Natural killer cell treated with Interleukin-12 subunit alpha and Interleukin-12 subunit beta and Interleukin-15 and Interleukin-18, amount 100 ng/mL, for 72 hours (primary cell): ENCODE measurements around the gene RNGTT. TPM values are rescaled to one million over a fixed set of nuclear protein-coding genes. Genes with fewer than 3 reads are reported as not detected.
"Not testable (repeated sequence)": the region's sequence is repeated elsewhere in the genome, so short reads cannot be mapped to it uniquely, and the experiment has no call there.

Source experiments
- ATAC-seq, 2 donors: fragments of 150-1000 bp; cut with Tn5 transposase in 1 of 2; sonication (Bioruptor Pico), chemical (Tn5 transposase) in 1 of 2; 2 replicates each; pipeline ENCODE4 v1.10.0; 2021
- DNase-seq: peaks from one replicate; pipeline ENCODE4 v3.0.0; 2022; ENCODE audit warnings: low spot score
- H3K27ac Mint-ChIP-seq, 2 donors: 1 replicate in 1 of 2; 2 replicates in 1 of 2; pipeline ENCODE4 v1.8.0; 2022; ENCODE audit warnings: mixed read lengths in 2 of 2, mild to moderate bottlenecking in 1 of 2, moderate library complexity in 1 of 2
- H3K27me3 Mint-ChIP-seq, 2 donors: 1 replicate in 1 of 2; 2 replicates in 1 of 2; pipeline ENCODE4 v1.8.0; 2022; ENCODE audit warnings: mixed read lengths in 2 of 2
- H3K36me3 Mint-ChIP-seq: one replicate; pipeline ENCODE4 v1.8.0; 2022; ENCODE audit warnings: mixed read lengths
- H3K4me1 Mint-ChIP-seq, 2 donors: 1 replicate in 1 of 2; 2 replicates in 1 of 2; pipeline ENCODE4 v1.8.0; 2022; ENCODE audit warnings: low read depth in 2 of 2, mixed read lengths in 2 of 2, mild to moderate bottlenecking in 1 of 2
- H3K4me3 Mint-ChIP-seq: one replicate; pipeline ENCODE4 v1.8.0; 2022; ENCODE audit warnings: mixed read lengths
- H3K9me3 Mint-ChIP-seq: 2 replicates; pipeline ENCODE4 v1.8.0; 2022; ENCODE audit warnings: mixed read lengths
- total RNA-seq, 2 donors: library from RNA; stranded (reverse); gene quantifications; one replicate each; pipeline ENCODE4 v1.2.3, GENCODE V29; 2022

The RNGTT gene
- total RNA-seq, 2 donors from 2014 or later: 26.9 to 36.4 TPM

DNA sequence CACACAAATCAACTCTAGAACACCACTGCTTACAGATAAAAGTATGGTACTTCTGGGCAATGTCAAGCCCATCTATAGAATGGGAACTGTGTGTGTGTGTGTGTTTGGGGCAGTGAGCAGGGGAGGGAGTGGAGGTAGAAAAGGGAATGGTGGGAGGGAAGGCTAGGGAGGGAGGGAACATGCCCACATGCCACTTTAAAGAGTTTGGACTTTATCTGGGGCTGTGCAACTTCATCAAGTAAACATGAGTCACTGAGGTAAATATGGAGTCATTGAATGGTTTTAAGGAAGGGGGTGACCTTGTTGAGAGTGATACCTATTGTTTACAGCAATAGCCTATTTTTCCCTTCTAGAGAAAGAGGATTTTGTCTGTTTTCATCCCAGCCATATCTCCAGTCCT, 22.5 kb upstream of the RNGTT start:
- H3K4me3 Mint-ChIP-seq: no peak overlapping the region
- H3K27me3 Mint-ChIP-seq: peaks cover 3 to 4% of the 10 kb centered on the region in 2 donors
- no peaks in the 10 kb centered on the region for H3K36me3 Mint-ChIP-seq
- DNase-seq (no peak), ATAC-seq (no peak)
- no peaks in the 10 kb centered on the region for H3K4me1 Mint-ChIP-seq
- no peaks in the 10 kb centered on the region for H3K9me3 Mint-ChIP-seq
- no peak overlapping the region for H3K27ac Mint-ChIP-seq

DNA sequence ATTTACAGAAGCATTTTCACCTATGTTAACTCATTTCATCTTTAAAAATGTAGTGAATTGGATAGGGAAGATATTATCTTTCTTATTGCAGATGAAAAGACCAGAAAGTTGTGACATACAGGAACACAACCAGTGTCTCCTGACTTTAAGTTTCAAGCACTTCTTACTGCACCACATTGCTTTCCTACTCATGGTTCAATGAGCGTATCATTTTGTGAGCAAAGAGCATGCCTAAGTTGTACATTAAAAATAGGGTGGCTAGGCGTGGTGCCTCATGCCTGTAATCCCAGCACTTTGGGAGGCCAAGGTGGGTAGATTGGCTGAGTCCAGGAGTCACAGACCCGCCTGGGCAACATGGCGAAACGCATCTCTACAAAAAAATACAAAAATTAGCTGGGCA, 21.2 kb upstream of the RNGTT start:
- ATAC-seq: no peak

DNA sequence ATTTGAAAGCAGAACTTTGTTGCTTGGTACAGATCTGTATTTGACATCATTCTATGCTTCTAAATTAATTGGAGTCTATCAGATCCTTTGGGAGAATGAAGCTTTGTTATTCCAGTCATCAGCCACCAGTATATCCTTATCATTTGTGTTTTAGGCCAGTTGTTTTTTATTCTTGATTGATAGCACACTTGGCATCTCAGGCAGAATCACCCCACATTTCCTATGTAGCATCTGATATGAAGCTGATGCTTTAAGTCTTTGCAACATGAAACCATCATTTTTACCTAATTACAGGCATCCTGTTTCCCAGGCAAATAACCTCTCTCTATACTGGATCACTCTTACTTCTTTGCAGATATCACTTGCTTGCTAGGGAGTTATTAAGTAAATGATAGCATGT, 20.7 kb upstream of the RNGTT start:
- H3K36me3 Mint-ChIP-seq: no peaks in the 10 kb centered on the region
- H3K4me3 Mint-ChIP-seq: no peak overlapping the region
- H3K9me3 Mint-ChIP-seq: no peaks in the 10 kb centered on the region
- DNase-seq: no peak
- H3K27ac Mint-ChIP-seq: no peak overlapping the region
- no peaks in the 10 kb centered on the region for H3K4me1 Mint-ChIP-seq
- ATAC-seq: no peak
- peaks cover 5% of the 10 kb centered on the region in 2 donors for H3K27me3 Mint-ChIP-seq

More for the DNA sequence above, 21.2 kb upstream of the RNGTT start:
- Mint-ChIP-seq H3K4me1 (no peaks in the 10 kb centered on the region), H3K27me3 (peaks cover 5% of the 10 kb centered on the region in 2 donors), H3K4me3 (no peak overlapping the region), H3K9me3 (no peaks in the 10 kb centered on the region), H3K36me3 (no peaks in the 10 kb centered on the region), H3K27ac (peak overlapping the region in 1 of 2 donors; percentile 10)
- no peak for DNase-seq

DNA sequence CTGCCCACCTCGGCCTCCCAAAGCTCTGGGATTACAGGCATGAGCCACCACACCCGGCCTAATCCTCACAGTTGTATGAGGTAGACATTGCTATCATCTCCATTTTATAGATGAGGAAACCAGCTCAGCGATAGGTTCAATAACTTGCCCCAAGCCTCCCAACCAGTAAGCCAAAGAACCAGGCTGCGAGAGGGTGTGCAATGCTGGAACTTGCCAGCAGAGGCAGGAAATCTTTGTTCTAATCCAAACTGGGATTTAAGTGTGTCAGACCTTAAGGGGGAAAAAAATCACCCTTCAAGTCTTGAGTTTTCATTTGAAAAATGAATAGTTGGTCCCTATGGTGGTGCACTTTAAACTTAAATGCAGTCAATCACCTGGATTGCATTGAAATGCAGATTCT, 20.1 kb upstream of the RNGTT start:
- H3K36me3 Mint-ChIP-seq: no peaks in the 10 kb centered on the region
- ATAC-seq (no peak), DNase-seq (no peak)
- H3K4me3 Mint-ChIP-seq: no peak overlapping the region
- no peak overlapping the region for H3K27ac Mint-ChIP-seq
- H3K9me3 Mint-ChIP-seq: no peaks in the 10 kb centered on the region
- peaks cover 5% of the 10 kb centered on the region in 2 donors for H3K27me3 Mint-ChIP-seq
- no peaks in the 10 kb centered on the region for H3K4me1 Mint-ChIP-seq

DNA sequence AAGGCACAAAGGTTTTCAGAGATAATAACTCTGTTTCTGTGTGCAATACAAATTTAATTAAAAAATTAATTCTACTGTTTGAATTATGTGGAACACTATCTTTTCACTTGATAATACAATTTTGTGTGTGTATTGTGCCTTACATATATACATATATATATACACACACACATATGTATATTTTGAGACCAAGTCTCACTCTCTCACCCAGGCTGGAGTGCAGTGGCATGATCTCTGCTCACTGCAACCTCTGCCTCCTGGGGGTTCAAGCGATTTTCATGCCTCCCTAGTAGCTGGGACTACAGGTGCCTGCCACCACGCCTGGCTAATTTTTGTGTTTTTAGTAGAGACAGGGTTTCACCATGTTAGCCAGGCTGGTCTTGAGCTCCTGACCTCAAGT, 19.7 kb upstream of the RNGTT start:
- DNase-seq, H3K36me3 Mint-ChIP-seq, H3K27ac Mint-ChIP-seq, H3K4me3 Mint-ChIP-seq, H3K27me3 Mint-ChIP-seq, ATAC-seq, H3K4me1 Mint-ChIP-seq, H3K9me3 Mint-ChIP-seq: not testable (repeated sequence)

DNA sequence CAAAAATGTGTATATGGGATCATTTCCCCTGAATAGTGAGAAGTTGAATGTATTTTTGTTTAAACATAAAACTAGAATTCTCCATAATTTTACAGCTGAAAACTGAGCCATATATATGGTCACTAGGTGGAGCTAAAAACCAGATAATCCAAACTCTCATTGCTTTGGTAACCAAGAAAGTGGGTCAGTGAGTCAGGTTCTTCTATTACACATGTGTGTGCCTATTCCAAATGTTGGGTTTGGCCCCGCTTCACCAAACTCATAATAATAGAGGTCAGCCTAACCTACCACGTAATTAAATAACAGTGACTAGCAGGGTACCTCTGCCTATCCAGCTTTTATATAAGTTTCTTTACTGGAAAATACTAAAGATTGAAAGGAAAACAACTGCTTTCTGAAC, 19.3 kb upstream of the RNGTT start:
- ATAC-seq: peak; percentile 74 to 80
- H3K27me3 Mint-ChIP-seq: peaks cover 5% of the 10 kb centered on the region in 2 donors
- H3K4me1 Mint-ChIP-seq: no peaks in the 10 kb centered on the region
- no peak overlapping the region for H3K27ac Mint-ChIP-seq
- H3K9me3 Mint-ChIP-seq: no peaks in the 10 kb centered on the region
- H3K36me3 Mint-ChIP-seq: no peaks in the 10 kb centered on the region
- DNase-seq: no peak
- no peak overlapping the region for H3K4me3 Mint-ChIP-seq

DNA sequence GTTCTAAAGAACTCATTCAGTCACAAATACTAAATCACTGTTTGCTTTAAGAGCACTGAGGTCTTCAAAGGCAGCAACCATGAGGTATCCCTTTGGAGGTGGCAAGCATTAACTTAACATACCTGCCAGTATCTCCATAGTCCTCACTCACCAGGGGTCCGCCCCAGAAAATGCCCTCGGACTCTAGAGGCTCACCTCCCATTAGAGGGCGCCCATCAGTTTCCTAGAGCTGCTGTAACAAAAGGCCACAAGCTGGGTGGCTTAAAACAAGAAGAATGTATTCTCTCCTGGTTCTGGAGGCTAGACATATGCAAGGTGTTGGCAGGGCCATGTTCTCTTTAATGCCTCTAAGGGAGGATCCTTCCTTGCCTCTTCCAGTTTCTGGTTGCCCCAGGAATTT, 12.0 kb upstream of the RNGTT start:
- DNase-seq (no peak), ATAC-seq (no peak)
- Mint-ChIP-seq H3K4me3 (no peak overlapping the region), H3K36me3 (no peaks in the 10 kb centered on the region), H3K27me3 (peaks cover 0 to 2% of the 10 kb centered on the region in 2 donors), H3K9me3 (no peaks in the 10 kb centered on the region), H3K27ac (no peak overlapping the region), H3K4me1 (no peaks in the 10 kb centered on the region)

DNA sequence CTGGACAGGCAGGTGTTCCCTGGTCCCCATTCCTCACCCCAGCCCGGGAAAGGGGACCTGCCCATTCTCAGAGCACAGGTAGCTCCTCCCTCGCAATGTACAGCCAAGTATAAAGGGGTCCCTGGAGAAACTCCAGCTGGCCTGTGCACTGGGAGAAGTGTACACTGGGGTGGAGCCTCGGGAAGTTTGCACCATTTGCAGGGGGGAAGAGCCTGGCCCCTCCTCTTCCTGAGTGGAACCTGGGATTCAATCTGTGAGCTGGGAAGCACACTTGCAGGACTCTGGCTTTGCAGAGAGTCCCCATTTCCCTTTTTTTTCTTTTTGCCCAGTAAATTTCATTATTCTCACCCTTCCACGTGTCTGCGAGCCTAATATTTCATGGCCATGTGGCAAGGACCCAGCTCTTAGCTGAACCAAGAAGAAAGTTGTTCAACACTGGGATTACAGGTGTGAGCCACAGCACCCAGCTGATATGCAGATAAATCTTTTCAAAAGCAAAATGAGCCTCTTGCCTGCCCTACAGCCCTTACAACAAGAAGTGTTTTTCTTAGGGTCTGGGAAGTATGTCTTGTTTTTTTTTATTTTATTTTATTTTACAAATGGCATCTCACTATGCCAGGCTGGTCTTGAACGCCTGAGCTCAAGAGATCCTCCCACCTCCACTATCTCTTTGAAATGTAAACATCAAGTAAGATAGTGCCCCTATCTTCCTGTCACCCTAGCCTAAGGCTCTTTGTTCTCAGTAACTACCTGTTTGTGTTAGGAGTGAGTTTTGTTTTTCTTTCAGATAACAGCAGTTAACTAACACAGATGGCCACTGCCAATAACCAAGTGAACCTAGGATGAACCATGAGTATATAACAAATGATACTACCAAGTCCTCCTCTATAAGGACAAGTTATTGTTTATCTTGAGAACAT, 9.3 kb upstream of the RNGTT start:
- DNase-seq (no peak), ATAC-seq (no peak)
- Mint-ChIP-seq H3K4me3 (no peak overlapping the region), H3K9me3 (no peaks in the 10 kb centered on the region), H3K27ac (no peak overlapping the region), H3K36me3 (peaks cover 6% of the 10 kb centered on the region), H3K4me1 (no peaks in the 10 kb centered on the region), H3K27me3 (peaks cover 0 to 2% of the 10 kb centered on the region in 2 donors)

DNA sequence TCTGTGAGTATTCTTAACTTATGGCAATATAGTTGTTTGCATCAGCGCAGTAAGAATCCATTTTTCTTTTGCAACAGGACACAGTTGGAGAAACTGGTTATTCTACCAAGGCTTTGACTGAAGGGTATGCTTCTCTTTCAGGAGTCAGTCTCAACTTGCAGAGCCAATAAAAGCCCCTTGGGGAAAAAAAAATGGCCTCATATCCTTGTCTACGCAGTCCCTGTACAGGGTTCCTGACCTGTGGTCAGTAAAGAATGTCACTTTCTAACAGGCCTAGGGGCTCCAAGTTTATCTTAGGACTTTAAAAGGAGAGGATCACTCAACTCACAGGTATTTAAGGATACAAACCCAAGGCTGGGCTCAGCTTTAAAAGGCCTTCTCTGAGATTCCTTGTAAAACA, 6.9 kb upstream of the RNGTT start:
- Mint-ChIP-seq H3K4me1 (no peaks in the 10 kb centered on the region), H3K36me3 (peaks cover 10% of the 10 kb centered on the region), H3K27me3 (peaks cover 0 to 2% of the 10 kb centered on the region in 2 donors), H3K9me3 (no peaks in the 10 kb centered on the region), H3K4me3 (no peak overlapping the region), H3K27ac (no peak overlapping the region)
- ATAC-seq: no peak
- DNase-seq: no peak

DNA sequence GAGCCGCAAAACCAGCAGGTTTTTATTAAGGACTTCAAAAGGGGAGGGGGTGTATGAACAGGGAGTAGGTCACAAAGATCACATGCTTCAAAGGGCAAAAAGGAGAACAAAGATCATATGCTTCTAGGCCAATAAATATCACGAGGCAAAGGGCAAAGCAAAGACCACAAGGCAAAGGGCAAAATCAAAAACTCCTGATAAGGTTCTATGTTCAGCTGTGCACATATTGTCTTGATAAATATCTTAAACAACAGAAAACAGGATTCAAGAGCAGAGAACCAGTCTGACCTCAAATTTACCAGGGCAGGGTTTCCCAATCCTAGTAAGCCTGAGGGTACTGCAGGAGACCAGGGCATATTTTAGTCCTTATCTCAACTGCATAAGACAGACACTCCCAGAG, 5.8 kb upstream of the RNGTT start:
- not testable (repeated sequence) for DNase-seq, H3K27ac Mint-ChIP-seq, H3K27me3 Mint-ChIP-seq, H3K9me3 Mint-ChIP-seq, H3K4me1 Mint-ChIP-seq, ATAC-seq, H3K4me3 Mint-ChIP-seq
- H3K36me3 Mint-ChIP-seq: peaks cover 10% of the 10 kb centered on the region

DNA sequence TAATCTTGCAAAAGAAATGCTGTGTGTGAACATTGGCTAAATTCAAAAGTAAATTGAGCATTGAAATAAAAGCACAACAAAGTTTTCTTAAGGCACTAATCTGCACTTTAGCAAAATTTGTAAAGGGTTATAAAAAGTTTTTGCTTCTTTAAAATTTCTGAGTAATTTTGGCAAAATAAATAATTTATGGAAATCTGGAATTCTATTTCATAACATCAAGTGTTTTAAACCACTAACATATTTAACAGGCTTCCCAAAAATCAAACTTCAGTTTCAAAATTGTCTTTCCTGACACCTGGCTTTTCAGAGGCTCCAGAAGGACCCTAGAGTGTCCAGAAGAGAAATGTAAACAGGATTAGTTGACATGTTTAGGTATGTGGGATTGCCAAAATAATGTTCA, 4.5 kb upstream of the RNGTT start:
- Mint-ChIP-seq H3K27me3 (peaks cover 0 to 2% of the 10 kb centered on the region in 2 donors), H3K4me1 (peaks cover 16 to 20% of the 10 kb centered on the region in 2 donors), H3K4me3 (no peak overlapping the region), H3K9me3 (no peaks in the 10 kb centered on the region), H3K27ac (no peak overlapping the region), H3K36me3 (peaks cover 10% of the 10 kb centered on the region)
- no peak for ATAC-seq
- DNase-seq: no peak

DNA sequence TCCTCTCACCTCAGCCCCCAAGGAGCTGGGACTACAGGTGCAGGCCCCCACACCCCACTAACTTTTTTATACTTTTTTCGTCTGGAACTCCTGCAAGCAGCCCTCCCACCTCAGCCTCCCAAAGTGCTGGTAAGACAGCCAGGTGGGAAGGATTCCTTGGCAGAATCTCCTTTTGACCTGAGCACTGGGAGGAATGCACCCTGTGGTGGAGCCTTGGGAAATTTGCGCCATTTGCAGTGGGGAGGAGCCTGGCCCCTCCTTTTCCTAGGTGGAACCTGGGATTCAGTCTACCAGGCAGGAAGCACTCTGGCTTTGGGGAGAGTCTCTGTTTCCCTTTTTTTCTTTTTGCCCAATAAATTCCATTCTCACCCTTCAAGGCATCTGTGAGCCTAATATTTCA, 2.3 kb upstream of the RNGTT start:
- H3K4me3 Mint-ChIP-seq: peak overlapping the region; percentile 96
- H3K4me1 Mint-ChIP-seq: peaks cover 18 to 22% of the 10 kb centered on the region in 2 donors
- peaks cover 10% of the 10 kb centered on the region for H3K36me3 Mint-ChIP-seq
- H3K9me3 Mint-ChIP-seq: no peaks in the 10 kb centered on the region
- H3K27ac Mint-ChIP-seq: no peak overlapping the region
- ATAC-seq: no peak
- DNase-seq: no peak
- H3K27me3 Mint-ChIP-seq: no peaks in the 10 kb centered on the region

DNA sequence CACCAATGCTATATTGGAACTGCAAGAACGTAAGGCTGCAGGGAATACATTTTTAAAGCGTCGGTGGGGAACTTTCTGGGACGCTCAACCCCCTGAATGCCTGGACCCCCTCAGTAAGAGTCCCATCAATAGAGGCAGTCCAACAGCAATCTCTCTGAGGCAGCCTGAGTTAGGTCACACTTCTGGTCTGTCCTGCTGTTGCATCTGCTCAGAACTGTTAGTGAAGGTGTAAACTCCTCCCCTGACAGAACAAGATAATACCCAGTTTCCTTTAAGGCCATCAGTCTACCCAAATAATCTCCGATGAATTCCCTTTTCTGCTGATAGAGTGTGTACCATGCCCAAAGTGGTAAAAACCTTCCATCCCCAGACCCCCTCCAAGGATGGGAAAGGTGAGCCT, 1.1 kb upstream of the RNGTT start:
- DNase-seq (no peak), ATAC-seq (no peak)
- peak overlapping the region; percentile 96 for H3K4me3 Mint-ChIP-seq
- peaks cover 24 to 29% of the 10 kb centered on the region in 2 donors for H3K4me1 Mint-ChIP-seq
- peaks cover 10% of the 10 kb centered on the region for H3K36me3 Mint-ChIP-seq
- H3K9me3 Mint-ChIP-seq: no peaks in the 10 kb centered on the region
- no peak overlapping the region for H3K27ac Mint-ChIP-seq
- no peaks in the 10 kb centered on the region for H3K27me3 Mint-ChIP-seq

DNA sequence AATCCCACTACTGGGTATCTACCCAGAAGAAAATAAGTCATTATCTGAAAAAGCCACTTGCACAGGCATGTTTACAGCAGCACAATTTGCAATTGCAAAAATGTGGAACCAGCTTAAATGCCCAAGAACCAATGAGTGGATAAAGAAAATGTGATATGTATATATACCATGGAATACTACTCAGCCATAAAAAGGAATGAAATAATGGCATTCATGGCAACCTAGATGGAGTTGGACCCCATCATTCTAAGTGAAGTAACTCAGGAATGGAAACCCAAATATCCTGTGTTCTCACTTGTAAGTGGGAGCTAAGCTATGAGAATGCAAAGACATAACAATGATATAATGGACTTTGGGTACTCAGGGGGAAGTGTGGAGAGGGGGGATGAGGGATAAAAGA, 4.6 kb downstream of the RNGTT start:
- ATAC-seq (no peak), DNase-seq (no peak)
- Mint-ChIP-seq H3K27ac (no peak overlapping the region), H3K36me3 (peaks cover 10% of the 10 kb centered on the region), H3K27me3 (no peaks in the 10 kb centered on the region), H3K4me1 (peaks cover 40 to 44% of the 10 kb centered on the region in 2 donors), H3K4me3 (no peak overlapping the region), H3K9me3 (peaks cover 4% of the 10 kb centered on the region)
